Activated naive CD4-positive, alpha-beta T cell treated with anti-CD3 and anti-CD28 coated beads, Interleukin-2, amount 50 U/mL, for 24 hours (primary cell): ENCODE measurements around the gene FBXO33.

Experiments used
- H3K27ac Mint-ChIP-seq: one replicate; pipeline ENCODE4 v1.8.0; 2021; ENCODE audit warnings: mild to moderate bottlenecking, mixed read lengths
- H3K27me3 Mint-ChIP-seq: one replicate; pipeline ENCODE4 v1.8.0; 2021; ENCODE audit warnings: mixed read lengths
- H3K36me3 Mint-ChIP-seq: one replicate; pipeline ENCODE4 v1.8.0; 2021; ENCODE audit warnings: mixed read lengths
- H3K4me1 Mint-ChIP-seq: one replicate; pipeline ENCODE4 v1.8.0; 2021; ENCODE audit warnings: mixed read lengths
- H3K4me3 Mint-ChIP-seq: one replicate; pipeline ENCODE4 v1.8.0; 2021; ENCODE audit warnings: mild to moderate bottlenecking, mixed read lengths
- H3K9me3 Mint-ChIP-seq: one replicate; pipeline ENCODE4 v1.8.0; 2021; ENCODE audit warnings: mixed read lengths

FBXO33 gene, protein sequence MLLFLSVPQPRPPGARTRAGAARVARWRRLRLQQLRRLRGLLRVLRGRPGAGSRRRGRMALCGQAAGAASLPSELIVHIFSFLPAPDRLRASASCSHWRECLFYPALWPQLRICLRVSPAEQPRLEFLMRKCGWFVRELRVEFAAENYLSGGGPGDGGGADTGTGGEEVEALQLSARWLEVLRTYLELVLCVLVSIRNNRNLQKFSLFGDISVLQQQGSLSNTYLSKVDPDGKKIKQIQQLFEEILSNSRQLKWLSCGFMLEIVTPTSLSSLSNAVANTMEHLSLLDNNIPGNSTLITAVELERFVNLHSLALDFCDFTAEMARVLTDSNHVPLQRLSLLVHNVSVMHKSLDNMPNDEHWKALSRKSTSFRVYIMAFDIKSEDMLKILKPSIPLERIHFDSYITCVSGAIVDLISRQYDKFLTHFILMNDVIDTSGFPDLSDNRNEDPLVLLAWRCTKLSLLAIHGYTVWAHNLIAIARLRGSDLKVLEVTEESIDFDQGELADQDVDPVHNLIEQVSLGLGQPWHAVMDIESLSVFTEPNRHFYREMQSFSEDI

DNA sequence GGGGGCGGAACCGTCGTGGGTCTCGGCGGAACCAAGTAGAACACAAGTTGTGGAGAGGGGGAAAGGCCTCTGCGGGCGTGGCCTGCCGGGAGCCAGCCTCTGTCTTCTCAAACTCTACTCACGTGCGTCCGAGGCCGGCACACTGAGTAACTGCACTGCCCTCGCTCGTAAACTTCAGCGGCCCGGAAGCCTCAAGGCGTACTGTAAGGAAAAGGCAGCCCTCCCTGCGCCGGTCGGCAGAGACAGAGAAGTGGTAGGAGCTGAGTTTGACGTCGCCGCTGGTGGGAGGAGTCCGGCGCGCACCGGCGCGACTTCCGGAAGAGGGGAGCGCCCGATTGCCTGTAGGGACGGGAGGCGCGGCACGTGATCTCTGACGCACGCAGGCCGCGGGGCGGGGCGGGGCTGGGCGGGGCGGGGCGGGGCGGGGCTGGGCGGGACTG lies at the start of gene FBXO33:
Gene FBXO33, minus strand, starts transcription at position 255 of the 440 bp plus-strand sequence. CDS start 271 bp downstream, outside the sequence.
- no peaks in the 10 kb centered on the region for H3K9me3 Mint-ChIP-seq
- H3K36me3 Mint-ChIP-seq = no peaks in the 10 kb centered on the region
- peak within 1 kb of the TSS; percentile 100 for H3K27ac Mint-ChIP-seq
- H3K4me1 Mint-ChIP-seq = peaks cover 47% of the 10 kb centered on the region
- no peaks in the 10 kb centered on the region for H3K27me3 Mint-ChIP-seq
- H3K4me3 Mint-ChIP-seq = peak within 1 kb of the TSS; percentile 99

DNA sequence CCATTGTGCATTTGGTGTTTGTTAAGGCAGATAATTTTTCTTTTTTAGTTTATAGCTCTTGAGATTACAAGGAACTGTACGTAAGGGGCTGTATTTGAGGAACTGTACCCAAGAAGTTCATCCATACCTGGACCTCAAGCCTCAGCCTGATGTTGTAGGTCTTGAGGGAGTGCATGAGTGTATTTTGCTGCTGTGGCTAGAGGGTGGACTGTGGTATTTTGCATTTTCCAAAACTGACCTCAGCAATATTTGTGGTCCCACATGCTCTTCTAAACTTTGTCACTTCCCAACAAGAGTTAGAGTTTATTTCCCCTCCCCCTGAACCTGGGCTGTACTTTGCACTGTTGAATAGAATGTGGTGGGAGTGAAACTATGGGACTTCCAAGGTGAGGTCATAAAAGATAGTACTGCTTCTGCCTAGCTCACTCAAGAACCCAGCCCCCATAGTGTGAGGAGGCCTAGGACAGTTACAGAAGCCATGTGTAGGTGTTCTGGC lies 42.2 kb upstream of the FBXO33 start:
- peaks cover 2% of the 10 kb centered on the region for H3K27me3 Mint-ChIP-seq
- H3K9me3 Mint-ChIP-seq = no peaks in the 10 kb centered on the region
- H3K4me3 Mint-ChIP-seq = no peak overlapping the region
- peaks cover 4% of the 10 kb centered on the region for H3K4me1 Mint-ChIP-seq
- H3K27ac Mint-ChIP-seq = no peak overlapping the region
- peaks cover 10% of the 10 kb centered on the region for H3K36me3 Mint-ChIP-seq

DNA sequence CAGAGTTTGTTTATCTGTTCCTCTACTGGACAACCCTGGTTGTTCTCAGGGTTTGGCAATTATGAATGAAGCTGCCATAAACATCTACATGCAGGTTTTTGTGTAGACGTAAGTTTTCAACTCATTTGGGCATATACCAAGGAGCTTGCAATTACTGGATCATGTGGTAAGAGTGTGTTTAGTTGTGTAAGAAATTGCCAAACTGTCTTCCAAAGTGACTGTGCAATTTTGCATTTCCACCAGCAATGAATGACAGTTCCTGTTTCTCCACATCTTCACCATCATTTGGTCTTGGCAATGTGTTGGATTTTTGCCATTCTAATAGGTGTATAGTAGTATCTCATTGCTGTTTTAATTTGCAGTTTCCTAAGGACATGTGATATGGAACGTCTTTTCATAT lies 39.8 kb upstream of the FBXO33 start:
- Mint-ChIP-seq H3K36me3 (peaks cover 9% of the 10 kb centered on the region), H3K27ac (no peak overlapping the region), H3K9me3 (no peaks in the 10 kb centered on the region), H3K4me3 (no peak overlapping the region), H3K4me1 (peaks cover 4% of the 10 kb centered on the region), H3K27me3 (peaks cover 5% of the 10 kb centered on the region)

DNA sequence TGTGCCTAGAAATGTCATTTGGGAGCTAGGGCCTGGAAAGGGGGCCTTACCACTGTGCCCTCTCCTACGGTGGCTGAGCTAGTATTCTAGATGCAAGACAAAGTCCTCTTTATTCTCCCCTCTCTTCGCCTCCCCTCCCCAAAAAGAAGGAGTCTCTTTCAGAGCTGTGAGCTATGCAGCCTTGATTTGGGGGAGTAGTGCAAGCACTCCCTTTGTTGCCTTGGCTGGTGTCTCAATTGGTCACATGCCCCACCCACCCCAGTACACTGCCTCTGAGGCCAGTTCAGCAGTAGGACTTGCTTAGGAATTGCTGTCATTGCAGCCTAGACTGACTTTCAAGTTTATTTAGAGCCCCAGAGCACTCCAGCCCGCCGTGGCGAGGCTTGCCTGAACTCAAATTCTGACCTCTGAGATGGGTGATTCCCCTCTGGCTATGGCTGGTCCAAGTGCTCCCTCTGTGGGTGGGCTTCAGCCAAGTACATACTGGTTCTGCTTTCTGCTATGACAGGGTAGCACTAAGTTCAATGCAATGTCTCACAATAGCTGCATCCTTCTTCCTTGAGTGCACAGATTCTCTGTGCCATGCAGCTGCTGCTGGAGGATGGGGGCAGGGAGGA lies 37.0 kb upstream of the FBXO33 start:
- H3K27ac Mint-ChIP-seq = no peak overlapping the region
- no peaks in the 10 kb centered on the region for H3K4me1 Mint-ChIP-seq
- no peak overlapping the region for H3K4me3 Mint-ChIP-seq
- H3K27me3 Mint-ChIP-seq = peaks cover 5% of the 10 kb centered on the region
- no peaks in the 10 kb centered on the region for H3K9me3 Mint-ChIP-seq
- peaks cover 7% of the 10 kb centered on the region for H3K36me3 Mint-ChIP-seq

DNA sequence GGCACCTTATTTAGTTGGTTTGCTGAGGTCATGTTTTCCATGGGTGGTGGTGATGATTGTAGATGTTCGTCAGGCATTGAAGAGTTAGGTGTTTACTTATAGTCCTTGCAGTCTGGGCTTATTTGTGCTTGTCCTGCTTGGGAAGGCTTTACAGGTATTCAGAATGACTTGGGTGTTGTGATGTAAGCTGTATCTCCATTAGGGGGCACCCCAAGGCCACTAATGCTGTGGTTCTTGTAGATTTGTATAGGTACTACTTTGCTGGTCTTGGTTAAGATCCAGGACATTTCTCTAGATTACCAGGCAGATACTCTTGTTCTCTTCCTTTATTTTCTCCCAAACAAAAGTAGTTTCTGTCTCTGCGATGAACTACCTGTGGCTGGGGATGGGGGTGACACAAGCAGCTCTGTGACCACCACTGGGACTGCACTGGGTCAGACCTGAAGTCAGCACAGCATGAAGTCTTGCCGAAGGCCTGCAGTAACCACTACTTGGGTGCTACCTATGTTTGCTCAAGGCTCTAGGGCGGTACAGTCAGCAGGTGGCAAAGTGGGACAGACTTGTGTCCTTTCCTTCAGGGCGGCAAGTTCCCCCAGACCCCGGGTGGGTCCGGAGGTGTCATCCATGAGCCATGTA lies 35.8 kb upstream of the FBXO33 start:
- H3K9me3 Mint-ChIP-seq = no peaks in the 10 kb centered on the region
- H3K27me3 Mint-ChIP-seq = peaks cover 5% of the 10 kb centered on the region
- no peak overlapping the region for H3K4me3 Mint-ChIP-seq
- no peaks in the 10 kb centered on the region for H3K4me1 Mint-ChIP-seq
- H3K36me3 Mint-ChIP-seq = peaks cover 6% of the 10 kb centered on the region
- no peak overlapping the region for H3K27ac Mint-ChIP-seq

DNA sequence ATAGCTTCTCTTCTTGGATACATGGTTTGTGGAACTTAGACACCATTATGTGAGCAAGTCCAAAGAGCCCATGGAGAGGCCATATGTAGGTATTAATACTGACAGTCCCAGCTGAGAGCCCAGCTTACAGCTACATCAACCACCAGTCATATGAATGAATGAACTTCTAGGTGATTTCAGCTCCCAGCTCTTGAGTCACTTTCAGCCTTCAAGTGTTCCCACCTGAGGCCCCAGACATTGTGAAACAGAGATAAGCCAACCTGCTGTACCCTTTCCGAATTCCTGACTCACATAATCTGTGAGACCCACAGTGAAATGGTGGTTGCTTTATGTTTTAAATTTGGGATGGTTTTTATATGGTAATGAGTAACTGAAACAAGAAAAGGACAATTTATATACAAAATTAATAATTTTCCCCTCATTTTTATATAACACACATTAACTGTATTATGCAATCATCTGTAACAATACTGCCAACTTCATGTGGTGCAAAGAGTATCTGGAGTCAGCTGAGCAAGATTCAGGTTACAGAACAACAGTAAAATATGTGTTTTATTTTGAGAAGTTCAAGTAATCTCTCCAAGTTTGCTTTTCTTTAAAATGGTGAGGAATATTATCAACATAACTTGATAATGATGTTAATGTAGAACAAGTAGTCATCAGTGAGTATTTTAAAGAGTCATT lies 27.7 kb upstream of the FBXO33 start:
- H3K4me1 Mint-ChIP-seq = no peaks in the 10 kb centered on the region
- H3K9me3 Mint-ChIP-seq = no peaks in the 10 kb centered on the region
- no peak overlapping the region for H3K4me3 Mint-ChIP-seq
- peaks cover 2% of the 10 kb centered on the region for H3K27me3 Mint-ChIP-seq
- no peaks in the 10 kb centered on the region for H3K36me3 Mint-ChIP-seq
- no peak overlapping the region for H3K27ac Mint-ChIP-seq

DNA sequence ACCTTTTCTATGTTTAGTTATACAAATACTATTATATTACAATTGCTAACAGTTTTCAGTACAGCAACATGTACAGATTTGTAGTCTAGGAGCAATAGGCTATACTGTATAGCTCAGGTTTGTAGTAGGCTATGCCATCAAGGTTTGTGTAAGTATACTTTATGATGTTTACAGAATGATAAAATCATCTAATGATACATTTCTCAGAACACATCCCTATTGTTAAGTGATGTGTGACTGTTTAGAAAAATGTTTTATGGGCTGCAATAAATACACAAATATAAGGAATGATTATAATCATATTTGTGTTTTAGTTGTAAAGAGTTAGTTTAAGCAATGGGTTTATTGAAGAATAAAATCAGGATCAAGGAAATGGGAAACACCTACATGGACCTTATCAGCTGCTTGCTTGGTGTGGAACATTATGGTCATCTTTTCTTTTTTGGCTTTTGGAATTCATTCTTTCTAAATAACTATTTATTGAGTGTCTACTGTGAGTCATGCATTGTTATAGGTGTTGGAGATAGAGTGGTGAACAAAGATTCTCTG lies 24.5 kb upstream of the FBXO33 start:
- Mint-ChIP-seq H3K36me3 (no peaks in the 10 kb centered on the region), H3K9me3 (no peaks in the 10 kb centered on the region), H3K27me3 (peaks cover 2% of the 10 kb centered on the region), H3K4me3 (no peak overlapping the region), H3K27ac (no peak overlapping the region), H3K4me1 (no peaks in the 10 kb centered on the region)

DNA sequence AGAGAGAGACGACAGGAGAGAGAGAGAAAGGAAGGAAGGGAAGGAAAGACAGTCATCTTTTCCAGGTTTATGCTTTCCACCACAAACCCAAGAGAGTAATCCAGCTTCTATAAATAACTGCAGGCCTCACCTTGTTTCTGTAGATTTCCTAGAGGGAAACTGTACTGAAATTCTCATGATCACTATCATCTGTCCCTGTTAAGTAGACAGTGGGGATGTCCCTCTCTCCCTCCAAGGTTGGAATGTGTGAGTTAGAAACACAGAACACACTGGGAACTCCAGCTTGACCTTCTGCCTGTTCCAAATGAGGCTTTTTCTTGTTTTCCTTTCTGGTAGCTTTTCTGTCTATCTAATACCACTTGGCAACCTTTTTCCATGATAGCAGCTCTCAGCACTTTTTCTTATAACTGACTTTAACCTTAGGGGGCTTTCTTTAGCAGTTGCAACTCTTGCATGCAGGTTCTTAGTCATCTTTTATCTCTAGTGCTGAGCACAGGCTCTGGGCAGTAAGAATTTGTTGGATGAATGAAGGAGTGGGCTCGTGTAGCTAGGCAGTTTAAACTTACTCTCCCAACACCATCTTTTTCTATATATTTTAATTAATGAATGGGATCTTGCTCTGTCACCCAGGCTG lies 22.8 kb upstream of the FBXO33 start:
- Mint-ChIP-seq H3K27me3 (no peaks in the 10 kb centered on the region), H3K4me1 (no peaks in the 10 kb centered on the region), H3K36me3 (no peaks in the 10 kb centered on the region), H3K27ac (no peak overlapping the region), H3K4me3 (no peak overlapping the region), H3K9me3 (no peaks in the 10 kb centered on the region)

DNA sequence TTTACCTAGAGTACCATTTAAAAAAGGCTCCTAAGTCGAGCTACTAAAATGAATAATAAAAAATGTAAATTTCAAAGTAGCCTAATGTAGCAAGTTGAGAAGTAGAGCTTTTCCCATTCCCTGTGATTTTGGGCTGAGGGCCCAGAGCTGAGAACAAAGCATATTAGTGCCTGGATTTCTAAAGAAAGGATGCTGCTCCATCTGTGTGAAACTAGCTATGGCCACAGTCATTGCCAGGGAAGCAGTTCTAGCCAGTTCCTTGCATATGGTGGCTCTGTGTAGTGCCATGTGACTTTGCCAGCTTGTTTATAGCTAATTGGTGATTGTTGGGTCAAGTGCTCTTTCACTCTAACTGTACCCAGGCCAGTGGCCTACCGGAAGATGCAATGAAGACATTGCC lies 20.4 kb upstream of the FBXO33 start:
- no peak overlapping the region for H3K4me3 Mint-ChIP-seq
- no peaks in the 10 kb centered on the region for H3K9me3 Mint-ChIP-seq
- H3K4me1 Mint-ChIP-seq = peaks cover 10% of the 10 kb centered on the region
- H3K36me3 Mint-ChIP-seq = no peaks in the 10 kb centered on the region
- no peak overlapping the region for H3K27ac Mint-ChIP-seq
- no peaks in the 10 kb centered on the region for H3K27me3 Mint-ChIP-seq

DNA sequence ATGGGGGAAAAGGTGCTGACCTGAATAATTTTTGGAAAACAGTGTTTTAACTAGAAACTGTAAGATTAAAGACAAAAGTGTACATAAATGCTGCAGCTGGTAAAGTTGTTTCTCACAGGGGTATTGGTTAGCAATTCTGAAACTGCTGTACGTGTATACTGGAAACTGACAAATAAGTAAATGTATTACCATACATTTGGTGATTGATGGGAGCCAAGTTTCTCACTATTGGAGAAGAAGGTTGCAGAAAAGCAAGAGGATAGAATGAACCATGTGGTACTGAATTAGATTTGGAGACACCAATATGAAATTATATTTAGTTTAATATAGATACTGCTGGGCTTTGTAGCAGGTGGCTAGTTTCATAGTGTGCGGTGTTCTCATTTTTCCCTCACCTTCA lies 19.6 kb upstream of the FBXO33 start:
- Mint-ChIP-seq H3K4me1 (peaks cover 18% of the 10 kb centered on the region), H3K36me3 (no peaks in the 10 kb centered on the region), H3K27me3 (no peaks in the 10 kb centered on the region), H3K9me3 (no peaks in the 10 kb centered on the region), H3K27ac (no peak overlapping the region), H3K4me3 (no peak overlapping the region)

DNA sequence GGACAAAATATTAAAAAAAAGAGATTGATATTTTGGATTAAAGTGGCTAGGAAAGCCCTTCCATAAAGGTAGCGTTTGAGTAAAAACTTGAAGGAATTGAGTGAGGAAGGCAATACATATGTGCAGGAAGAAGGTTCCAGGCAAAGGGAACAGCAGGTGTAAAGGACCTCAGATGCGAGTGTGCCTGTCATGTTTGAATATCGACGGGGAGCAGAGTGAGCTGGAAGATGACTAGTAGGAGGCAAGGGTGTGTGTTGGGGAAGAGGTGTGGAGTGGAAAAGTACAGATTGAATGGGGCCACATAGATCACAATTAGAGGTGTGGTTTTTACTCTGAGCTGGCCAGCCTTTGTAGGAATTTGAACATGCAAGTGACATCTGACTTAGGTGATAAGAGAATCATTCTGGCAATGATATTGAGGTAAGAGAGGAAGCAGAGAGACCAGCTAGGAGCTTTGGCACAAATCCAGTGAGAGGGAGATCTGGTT lies 15.0 kb upstream of the FBXO33 start:
- Mint-ChIP-seq H3K36me3 (no peaks in the 10 kb centered on the region), H3K27ac (peak overlapping the region; percentile 80), H3K4me3 (no peak overlapping the region), H3K4me1 (peaks cover 28% of the 10 kb centered on the region), H3K9me3 (no peaks in the 10 kb centered on the region), H3K27me3 (no peaks in the 10 kb centered on the region)

DNA sequence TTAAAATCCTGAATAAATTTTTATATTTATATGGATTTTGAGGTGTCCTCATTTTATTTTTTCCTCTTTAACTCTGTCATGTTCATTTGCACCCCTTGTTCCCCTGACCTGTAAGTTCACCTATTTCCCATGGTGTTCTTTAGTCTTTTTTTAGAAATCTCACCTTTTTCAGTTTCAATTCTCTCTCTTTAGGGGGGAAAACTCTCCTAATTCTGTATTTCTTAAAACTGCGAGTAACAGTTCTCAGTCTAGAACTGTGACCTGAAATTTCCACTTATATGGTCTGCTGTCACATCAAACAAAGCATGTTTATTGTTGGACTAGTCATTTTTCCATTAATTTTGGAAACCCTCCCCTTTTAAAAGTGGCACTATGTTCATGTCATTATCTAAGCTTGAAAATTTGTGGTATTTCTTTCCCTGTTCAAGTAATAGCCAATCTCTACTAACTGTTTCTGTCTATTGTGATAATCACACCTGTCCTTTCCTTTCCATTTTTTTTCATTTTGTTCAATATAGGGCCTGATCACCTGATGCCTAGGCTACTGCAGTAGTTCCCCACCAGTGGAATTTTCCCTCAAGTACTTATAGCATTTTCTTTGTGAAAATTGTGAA lies 14.0 kb upstream of the FBXO33 start:
- H3K4me3 Mint-ChIP-seq = peak overlapping the region; percentile 9
- H3K36me3 Mint-ChIP-seq = peaks cover 2% of the 10 kb centered on the region

DNA sequence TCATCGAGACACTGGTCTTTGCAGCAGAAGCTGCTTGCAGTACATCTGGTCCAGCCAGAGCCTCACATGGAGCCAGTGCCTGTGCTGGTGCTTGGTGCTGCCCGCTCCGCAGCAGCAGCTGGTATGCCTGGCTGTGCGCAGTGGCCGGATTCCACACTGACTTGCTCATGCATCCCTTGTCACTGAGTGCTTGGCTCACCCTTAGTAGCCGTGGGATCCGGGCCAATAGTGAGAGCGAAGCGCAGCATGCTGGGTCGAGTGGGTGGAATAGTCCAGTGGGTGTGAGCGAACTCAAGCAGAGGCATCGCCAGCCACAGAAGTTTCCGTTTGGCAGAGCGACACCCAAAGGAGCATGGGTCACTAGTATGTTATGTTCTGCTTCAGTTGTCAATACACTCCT lies 10.1 kb upstream of the FBXO33 start:
- H3K36me3 Mint-ChIP-seq = peaks cover 2% of the 10 kb centered on the region
- no peak overlapping the region for H3K4me3 Mint-ChIP-seq
- no peaks in the 10 kb centered on the region for H3K9me3 Mint-ChIP-seq
- no peak overlapping the region for H3K27ac Mint-ChIP-seq
- no peaks in the 10 kb centered on the region for H3K27me3 Mint-ChIP-seq
- peaks cover 14% of the 10 kb centered on the region for H3K4me1 Mint-ChIP-seq

More for the DNA sequence above, 14.0 kb upstream of the FBXO33 start:
- peaks cover 28% of the 10 kb centered on the region for H3K4me1 Mint-ChIP-seq
- peak overlapping the region; percentile 31 for H3K27ac Mint-ChIP-seq
- no peaks in the 10 kb centered on the region for H3K27me3 Mint-ChIP-seq
- no peaks in the 10 kb centered on the region for H3K9me3 Mint-ChIP-seq

DNA sequence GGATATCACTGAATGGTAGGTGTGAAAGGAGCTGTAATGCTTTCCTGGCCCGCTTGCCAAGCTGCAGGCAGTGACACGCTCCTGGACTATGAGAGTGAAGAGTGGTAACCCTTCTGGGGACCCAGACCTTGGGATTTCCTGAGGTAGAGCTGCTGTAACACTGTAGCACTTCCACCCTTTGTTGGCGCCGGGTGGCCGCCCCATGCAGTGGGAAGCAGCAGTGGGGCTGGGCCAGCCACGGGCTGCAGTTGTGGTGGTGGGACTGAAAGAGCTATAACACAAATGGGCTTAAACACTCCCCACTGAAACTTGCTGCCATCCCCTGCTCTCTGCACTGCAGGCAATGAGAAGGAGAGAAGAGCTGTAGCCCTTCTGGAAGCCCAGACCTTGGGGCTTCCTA lies 9.6 kb upstream of the FBXO33 start:
- no peaks in the 10 kb centered on the region for H3K9me3 Mint-ChIP-seq
- H3K27me3 Mint-ChIP-seq = no peaks in the 10 kb centered on the region
- no peak overlapping the region for H3K4me3 Mint-ChIP-seq
- H3K27ac Mint-ChIP-seq = no peak overlapping the region
- H3K36me3 Mint-ChIP-seq = peaks cover 2% of the 10 kb centered on the region
- peaks cover 9% of the 10 kb centered on the region for H3K4me1 Mint-ChIP-seq
